RWPE2 (cell line): Measurements from ENCODE around the gene APCDD1L.

Experiments
- ATAC-seq: fragments of 200-7000 bp; cut with Tn5 transposase; 3 replicates; pipeline ENCODE4 v1.9.1; 2021; ENCODE audit warnings: low read depth
- DNase-seq: peaks from one replicate; pipeline ENCODE4 v3.0.0-alpha.2; 2020; ENCODE audit warnings: low spot score
- H3K27ac ChIP-seq: fragments of 450-650 bp; 2 replicates; pipeline ENCODE4 v1.5.1; 2017; ENCODE audit warnings: mild to moderate bottlenecking; ENCODE audit not compliant: poor library complexity, severe bottlenecking
- H3K27me3 ChIP-seq: fragments of 250-450 bp; sonication (Bioruptor Pico); 2 replicates; pipeline ENCODE4 v1.5.1; 2021; ENCODE audit warnings: mild to moderate bottlenecking, moderate library complexity; ENCODE audit not compliant: insufficient read depth, poor library complexity, severe bottlenecking
- H3K36me3 ChIP-seq: fragments of 250-450 bp; sonication (Bioruptor Pico); 2 replicates; pipeline ENCODE4 v1.5.1; 2020; ENCODE audit warnings: low read depth, mild to moderate bottlenecking, moderate library complexity
- H3K4me1 ChIP-seq: fragments of 250-450 bp; sonication (Bioruptor Pico); 2 replicates; pipeline ENCODE4 v1.5.1; 2021; ENCODE audit warnings: mild to moderate bottlenecking, moderate library complexity; ENCODE audit not compliant: insufficient read depth, poor library complexity, severe bottlenecking
- H3K4me3 ChIP-seq: fragments of 250-450 bp; sonication (Bioruptor Pico); 2 replicates; pipeline ENCODE4 v1.5.1; 2021; ENCODE audit warnings: mild to moderate bottlenecking, moderate library complexity; ENCODE audit not compliant: severe bottlenecking
- H3K9me3 ChIP-seq: fragments of 250-450 bp; sonication (Bioruptor Pico); 2 replicates; pipeline ENCODE4 v1.5.1; 2021; ENCODE audit warnings: mild to moderate bottlenecking, moderate library complexity; ENCODE audit not compliant: severe bottlenecking
- TF ChIP-seq, protein P1 (sequence below): fragments of 450-650 bp; IDR thresholded peaks from one replicate; pipeline ENCODE4 v1.5.1; 2017; ENCODE audit warnings: mild to moderate bottlenecking, moderate library complexity; ENCODE audit not compliant: poor library complexity, severe bottlenecking

APCDD1L gene

DNA sequence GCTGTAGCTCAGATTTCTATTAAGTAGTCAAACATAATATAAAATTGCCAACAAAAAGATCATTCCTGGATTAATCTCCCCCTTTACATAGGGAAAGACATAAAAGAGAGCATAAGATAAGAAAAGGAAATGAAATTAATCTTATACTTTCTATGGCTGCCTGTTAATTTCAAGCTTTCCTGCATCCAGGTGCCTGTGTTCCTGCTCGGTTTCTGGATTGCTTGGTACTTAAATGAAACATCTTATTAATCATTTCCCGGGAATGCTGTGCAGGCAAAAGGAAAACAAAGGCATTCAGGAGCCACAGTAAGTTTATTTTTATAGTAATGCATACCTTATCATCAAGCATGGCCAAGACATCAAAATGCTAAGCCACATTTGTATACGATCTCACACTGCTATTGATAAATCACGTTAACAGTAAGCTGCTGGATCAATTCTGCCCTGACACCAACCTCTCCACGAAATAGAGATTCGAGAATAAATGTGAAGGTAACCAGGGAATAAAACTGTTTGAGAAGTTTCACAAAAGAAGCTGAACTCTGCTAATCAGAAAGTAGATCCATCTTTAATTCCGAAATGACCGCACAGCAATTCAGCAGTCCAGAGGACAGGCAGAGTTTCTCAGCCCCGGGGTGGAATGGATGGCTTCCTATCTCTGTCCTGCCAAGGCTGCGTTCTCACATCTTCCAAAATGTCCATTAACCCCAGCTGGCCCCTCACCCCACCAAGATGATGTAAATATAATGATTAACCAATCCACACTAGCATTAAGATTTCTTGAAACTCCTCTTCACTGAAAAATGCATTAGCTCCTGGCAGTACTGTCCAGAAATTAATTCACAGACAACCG, 32.6 kb upstream of the APCDD1L start:
- no peak overlapping the region for H3K4me3 ChIP-seq
- H3K27me3 ChIP-seq, result no peaks in the 10 kb centered on the region
- no peaks in the 10 kb centered on the region for H3K9me3 ChIP-seq
- peak; percentile 80 for ATAC-seq
- TF ChIP-seq, protein P1, sequence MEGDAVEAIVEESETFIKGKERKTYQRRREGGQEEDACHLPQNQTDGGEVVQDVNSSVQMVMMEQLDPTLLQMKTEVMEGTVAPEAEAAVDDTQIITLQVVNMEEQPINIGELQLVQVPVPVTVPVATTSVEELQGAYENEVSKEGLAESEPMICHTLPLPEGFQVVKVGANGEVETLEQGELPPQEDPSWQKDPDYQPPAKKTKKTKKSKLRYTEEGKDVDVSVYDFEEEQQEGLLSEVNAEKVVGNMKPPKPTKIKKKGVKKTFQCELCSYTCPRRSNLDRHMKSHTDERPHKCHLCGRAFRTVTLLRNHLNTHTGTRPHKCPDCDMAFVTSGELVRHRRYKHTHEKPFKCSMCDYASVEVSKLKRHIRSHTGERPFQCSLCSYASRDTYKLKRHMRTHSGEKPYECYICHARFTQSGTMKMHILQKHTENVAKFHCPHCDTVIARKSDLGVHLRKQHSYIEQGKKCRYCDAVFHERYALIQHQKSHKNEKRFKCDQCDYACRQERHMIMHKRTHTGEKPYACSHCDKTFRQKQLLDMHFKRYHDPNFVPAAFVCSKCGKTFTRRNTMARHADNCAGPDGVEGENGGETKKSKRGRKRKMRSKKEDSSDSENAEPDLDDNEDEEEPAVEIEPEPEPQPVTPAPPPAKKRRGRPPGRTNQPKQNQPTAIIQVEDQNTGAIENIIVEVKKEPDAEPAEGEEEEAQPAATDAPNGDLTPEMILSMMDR, result no peak
- peak; percentile 67 for DNase-seq
- no peaks in the 10 kb centered on the region for H3K36me3 ChIP-seq
- peaks cover 13% of the 10 kb centered on the region for H3K4me1 ChIP-seq
- H3K27ac ChIP-seq, result no peak overlapping the region

DNA sequence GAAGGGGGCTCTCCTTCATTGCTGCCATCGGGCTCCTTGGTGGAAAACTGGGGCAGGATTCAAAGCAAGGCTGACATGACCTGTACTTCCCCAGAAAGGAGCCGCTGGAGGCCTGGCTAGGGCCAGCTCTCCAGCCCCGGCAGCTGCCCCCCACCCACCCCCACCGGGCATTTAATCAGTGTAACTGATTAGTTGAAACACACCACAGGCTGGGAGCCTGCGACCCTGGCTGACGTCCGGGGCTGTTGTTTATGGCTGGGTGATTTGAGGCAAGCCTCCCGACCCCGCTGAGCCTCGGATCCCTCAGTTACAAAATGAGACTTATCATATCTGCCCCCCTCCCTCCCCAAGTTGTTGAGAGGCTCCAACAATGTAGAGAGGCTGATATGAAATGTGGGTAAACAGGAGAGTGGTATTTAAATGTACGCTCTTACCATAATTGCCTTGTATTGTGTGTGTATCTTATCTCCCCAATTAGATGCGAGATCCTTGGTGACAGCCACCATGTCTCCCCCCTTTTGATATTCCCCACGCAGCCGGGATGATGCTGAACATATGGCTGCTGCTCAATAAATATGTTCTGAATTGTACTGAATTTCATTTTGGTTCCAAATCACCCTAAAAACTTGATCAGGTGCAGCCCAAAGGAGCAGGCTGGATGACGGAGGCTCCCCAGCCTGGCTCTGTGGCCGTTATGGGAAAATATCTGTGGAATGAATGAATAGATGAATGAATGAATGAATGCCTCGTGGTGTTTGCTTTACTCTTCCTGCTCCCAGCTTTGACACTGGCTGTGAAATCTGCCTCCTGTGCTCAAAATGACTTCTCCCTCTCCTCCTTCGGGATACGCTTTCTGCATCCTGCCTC, 31.8 kb upstream of the APCDD1L start:
- Histone ChIP-seq H3K4me1 (peaks cover 20% of the 10 kb centered on the region), H3K36me3 (no peaks in the 10 kb centered on the region), H3K9me3 (no peaks in the 10 kb centered on the region), H3K27ac (no peak overlapping the region), H3K4me3 (no peak overlapping the region), H3K27me3 (no peaks in the 10 kb centered on the region)
- no peak for ATAC-seq
- TF ChIP-seq, protein P1, result no peak
- peak; percentile 42 for DNase-seq

DNA sequence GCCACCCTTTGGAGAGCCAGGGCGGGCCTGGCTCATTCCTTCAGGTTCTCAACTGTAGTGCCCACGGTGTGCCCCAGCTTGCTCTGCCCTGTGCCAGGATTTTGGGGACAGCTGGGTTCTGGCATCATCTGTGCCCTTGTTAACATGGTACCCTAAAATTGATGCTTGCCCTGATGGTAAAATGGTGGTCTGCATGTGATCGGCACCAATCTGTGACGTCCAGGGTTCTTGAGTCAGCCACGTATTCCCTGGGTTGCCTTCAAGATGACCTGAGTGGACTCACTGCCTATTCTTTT, 31.2 kb upstream of the APCDD1L start:
- ATAC-seq, result no peak
- TF ChIP-seq, protein P1, result no peak

DNA sequence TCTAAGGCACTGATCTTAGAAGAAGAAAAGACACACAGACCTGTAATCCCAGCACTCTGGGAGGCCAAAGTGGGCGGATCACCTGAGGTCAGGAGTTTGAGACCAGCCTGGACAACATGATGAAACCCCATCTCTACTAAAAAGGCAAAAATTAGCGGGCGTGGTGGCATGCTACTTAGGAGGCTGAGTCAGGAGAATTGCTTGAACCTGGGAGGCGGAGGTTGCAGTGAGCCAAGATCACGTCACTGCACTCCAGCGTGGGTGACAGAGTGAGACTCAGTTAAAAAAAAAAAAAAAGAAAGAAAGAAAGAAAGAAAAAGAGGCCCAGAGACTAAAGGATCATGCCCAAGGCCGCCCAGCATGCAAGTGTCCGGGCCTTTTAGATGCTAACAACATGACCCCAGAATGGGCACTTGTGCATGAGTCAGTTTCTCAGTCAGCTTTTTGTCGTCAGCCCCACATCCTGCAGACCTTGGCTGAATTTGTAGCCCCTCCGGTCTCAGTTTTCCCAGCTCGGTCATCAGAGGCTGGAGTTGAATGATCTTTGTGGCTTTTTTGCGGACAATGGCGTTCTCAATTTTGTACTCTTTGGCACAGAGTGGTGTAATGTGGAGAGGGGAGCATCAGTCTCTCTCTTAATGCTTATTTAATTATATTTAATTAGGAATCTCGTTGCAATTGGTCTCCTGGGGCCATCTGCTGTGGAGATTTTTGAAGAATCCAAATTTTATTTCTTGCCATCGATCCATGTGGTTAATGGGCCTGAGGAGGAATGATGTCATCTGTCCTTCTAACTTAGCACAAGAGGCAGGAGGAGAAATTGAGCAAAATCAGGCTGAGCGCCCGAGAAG, 30.6 kb upstream of the APCDD1L start:
- H3K4me1 ChIP-seq, result peaks cover 27% of the 10 kb centered on the region
- ATAC-seq (no peak), DNase-seq (peak; percentile 42)
- no peaks in the 10 kb centered on the region for H3K36me3 ChIP-seq
- no peaks in the 10 kb centered on the region for H3K9me3 ChIP-seq
- H3K27me3 ChIP-seq, result no peaks in the 10 kb centered on the region
- no peak overlapping the region for H3K27ac ChIP-seq
- TF ChIP-seq, protein P1, result no peak
- no peak overlapping the region for H3K4me3 ChIP-seq

More for the DNA sequence above, 31.2 kb upstream of the APCDD1L start:
- Histone ChIP-seq H3K4me1 (peaks cover 26% of the 10 kb centered on the region), H3K36me3 (no peaks in the 10 kb centered on the region), H3K4me3 (no peak overlapping the region), H3K27ac (no peak overlapping the region), H3K27me3 (no peaks in the 10 kb centered on the region), H3K9me3 (no peaks in the 10 kb centered on the region)
- DNase-seq, result peak; percentile 66
